Measurements from ENCODE around the gene FBXL14.

FBXL14 gene

GRCh38 chr12:1532375-1533165 lies 61.8 kb downstream of the FBXL14 start:
- no peak for DNase-seq

- DNase-seq: no peak
Observed at GRCh38 chr12:1531654-1532374, 62.6 kb downstream of the FBXL14 start.

- no peak for DNase-seq
Observed at GRCh38 chr12:1531153-1531653, 63.2 kb downstream of the FBXL14 start.

- no peak for DNase-seq
Observed at GRCh38 chr12:1530592-1531152, 63.7 kb downstream of the FBXL14 start.

GRCh38 chr12:1529862-1530591 lies 64.4 kb downstream of the FBXL14 start:
- DNase-seq: no peak

- no peak for DNase-seq
Observed at GRCh38 chr12:1529228-1529861, 65.0 kb downstream of the FBXL14 start.

- DNase-seq: no peak
Observed at GRCh38 chr12:1528791-1529190, 65.6 kb downstream of the FBXL14 start.

- DNase-seq: no peak
Observed at GRCh38 chr12:1527789-1528188, 66.6 kb downstream of the FBXL14 start.

GRCh38 chr12:1525858-1526257 lies 68.5 kb downstream of the FBXL14 start:
- no peak for DNase-seq

GRCh38 chr12:1523558-1524050 lies 70.8 kb downstream of the FBXL14 start:
- no peak for DNase-seq

- no peak for DNase-seq
Observed at GRCh38 chr12:1523046-1523445, 71.3 kb downstream of the FBXL14 start.

- no peak for DNase-seq
Observed at GRCh38 chr12:1519642-1520041, 74.7 kb downstream of the FBXL14 start.

GRCh38 chr12:1518591-1519516 lies 75.5 kb downstream of the FBXL14 start:
- no peak for DNase-seq

GRCh38 chr12:1517734-1518525 lies 76.5 kb downstream of the FBXL14 start:
- no peak for DNase-seq

- no peak for DNase-seq
Observed at GRCh38 chr12:1517007-1517406, 77.4 kb downstream of the FBXL14 start.
